ENCODE results near the gene C19orf81.

GRCh38 chr19:50658441-50659317, 9.4 kb downstream of the C19orf81 start:
- TF ChIP-seq EZH2 (IDR thresholded peaks at IDR 0.05; ENCODE audit: borderline replicate concordance, insufficient read depth, low read length, poor library complexity, severe bottlenecking): no peak
- peak; percentile 43 for TF ChIP-seq CTCF (IDR thresholded peaks at IDR 0.05; ENCODE audit: poor library complexity, severe bottlenecking)
- TF ChIP-seq, protein P1, sequence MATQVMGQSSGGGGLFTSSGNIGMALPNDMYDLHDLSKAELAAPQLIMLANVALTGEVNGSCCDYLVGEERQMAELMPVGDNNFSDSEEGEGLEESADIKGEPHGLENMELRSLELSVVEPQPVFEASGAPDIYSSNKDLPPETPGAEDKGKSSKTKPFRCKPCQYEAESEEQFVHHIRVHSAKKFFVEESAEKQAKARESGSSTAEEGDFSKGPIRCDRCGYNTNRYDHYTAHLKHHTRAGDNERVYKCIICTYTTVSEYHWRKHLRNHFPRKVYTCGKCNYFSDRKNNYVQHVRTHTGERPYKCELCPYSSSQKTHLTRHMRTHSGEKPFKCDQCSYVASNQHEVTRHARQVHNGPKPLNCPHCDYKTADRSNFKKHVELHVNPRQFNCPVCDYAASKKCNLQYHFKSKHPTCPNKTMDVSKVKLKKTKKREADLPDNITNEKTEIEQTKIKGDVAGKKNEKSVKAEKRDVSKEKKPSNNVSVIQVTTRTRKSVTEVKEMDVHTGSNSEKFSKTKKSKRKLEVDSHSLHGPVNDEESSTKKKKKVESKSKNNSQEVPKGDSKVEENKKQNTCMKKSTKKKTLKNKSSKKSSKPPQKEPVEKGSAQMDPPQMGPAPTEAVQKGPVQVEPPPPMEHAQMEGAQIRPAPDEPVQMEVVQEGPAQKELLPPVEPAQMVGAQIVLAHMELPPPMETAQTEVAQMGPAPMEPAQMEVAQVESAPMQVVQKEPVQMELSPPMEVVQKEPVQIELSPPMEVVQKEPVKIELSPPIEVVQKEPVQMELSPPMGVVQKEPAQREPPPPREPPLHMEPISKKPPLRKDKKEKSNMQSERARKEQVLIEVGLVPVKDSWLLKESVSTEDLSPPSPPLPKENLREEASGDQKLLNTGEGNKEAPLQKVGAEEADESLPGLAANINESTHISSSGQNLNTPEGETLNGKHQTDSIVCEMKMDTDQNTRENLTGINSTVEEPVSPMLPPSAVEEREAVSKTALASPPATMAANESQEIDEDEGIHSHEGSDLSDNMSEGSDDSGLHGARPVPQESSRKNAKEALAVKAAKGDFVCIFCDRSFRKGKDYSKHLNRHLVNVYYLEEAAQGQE (IDR thresholded peaks at IDR 0.05; ENCODE audit: borderline replicate concordance): peak; percentile 51
- peak; percentile 31 for TF ChIP-seq EP300 (conservative IDR thresholded peaks at IDR 0.05; ENCODE audit: poor library complexity, severe bottlenecking)
- TF ChIP-seq POLR2AphosphoS5 (IDR thresholded peaks at IDR 0.05): peak; percentile 81
- TF ChIP-seq MXI1 (conservative IDR thresholded peaks at IDR 0.05; ENCODE audit: poor library complexity, severe bottlenecking): peak; percentile 73
- TF ChIP-seq TAF1 (IDR thresholded peaks at IDR 0.05; ENCODE audit: low read depth): peak; percentile 83
- peak; percentile 39 for TF ChIP-seq RAD21 (conservative IDR thresholded peaks at IDR 0.05)
- TF ChIP-seq SMC3 (conservative IDR thresholded peaks at IDR 0.05; ENCODE audit: poor library complexity): peak; percentile 57
